ENCODE measurements around the gene APC2.
A peak's percentile ranks its signal among the peaks of the same experiment; 100 is the strongest.

- TF ChIP-seq EZH2 (IDR thresholded peaks at IDR 0.05; ENCODE audit: borderline replicate concordance, insufficient read depth, low read length, poor library complexity, severe bottlenecking) (no peak), CTCF (IDR thresholded peaks at IDR 0.05; ENCODE audit: poor library complexity, severe bottlenecking) (no peak), POLR2AphosphoS5 (IDR thresholded peaks at IDR 0.05) (no peak), EP300 (conservative IDR thresholded peaks at IDR 0.05; ENCODE audit: poor library complexity, severe bottlenecking) (no peak), SMC3 (conservative IDR thresholded peaks at IDR 0.05; ENCODE audit: poor library complexity) (peak; percentile 20), MXI1 (conservative IDR thresholded peaks at IDR 0.05; ENCODE audit: poor library complexity, severe bottlenecking) (peak; percentile 90), RAD21 (conservative IDR thresholded peaks at IDR 0.05) (no peak)
Measured at GRCh38 chr19:1408300-1409203, 41.4 kb upstream of the APC2 start.

Data from neural cell (in vitro differentiated cells).